Measurements from ENCODE around the gene EIF4E1B. TPM values are rescaled to one million over a fixed set of nuclear protein-coding genes. Genes with fewer than 3 reads are reported as not detected.
A peak's percentile ranks its signal among the peaks of the same experiment; 100 is the strongest.
"Not testable (repeated sequence)": the region's sequence is repeated elsewhere in the genome, so short reads cannot be mapped to it uniquely, and the experiment has no call there.

Gene EIF4E1B
- total and polyA plus RNA-seq, 3 experiments from 2014 or later, result not detected

DNA sequence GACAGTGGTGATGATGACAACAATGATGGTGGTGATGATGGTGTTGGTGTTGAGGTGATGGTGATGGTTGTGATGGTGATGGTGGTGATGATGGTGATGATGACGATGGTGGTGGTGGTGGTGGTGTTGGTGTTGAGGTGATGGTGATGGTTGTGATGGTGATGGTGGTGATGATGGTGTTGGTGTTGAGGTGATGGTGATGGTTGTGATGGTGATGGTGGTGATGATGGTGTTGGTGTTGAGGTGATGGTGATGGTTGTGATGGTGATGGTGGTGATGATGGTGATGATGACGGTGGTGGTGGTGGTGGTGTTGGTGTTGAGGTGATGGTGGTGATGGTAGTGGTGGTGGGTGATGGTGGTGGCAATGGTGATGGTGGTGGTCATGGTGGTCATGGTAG, 38.8 kb upstream of the EIF4E1B start:
- H3K36me3 ChIP-seq (ENCODE audit: insufficient read depth, low read length); DNase-seq; H3K27me3 Mint-ChIP-seq; H3K27me3 ChIP-seq (ENCODE audit: insufficient read depth, low read length, poor library complexity, severe bottlenecking); H3K4me1 Mint-ChIP-seq; H3K27ac ChIP-seq (ENCODE audit: low read depth, low read length); CTCF ChIA-PET; H3K27ac Mint-ChIP-seq; H3K9me3 ChIP-seq (ENCODE audit: low read length); H3K4me3 Mint-ChIP-seq; H3K36me3 Mint-ChIP-seq; H3K4me1 ChIP-seq (ENCODE audit: insufficient read depth, low read length); H3K4me3 ChIP-seq (ENCODE audit: low read length); H3K9me3 Mint-ChIP-seq; POLR2A ChIA-PET: not testable (repeated sequence)

GRCh38 chr5:176592573-176592972, 37.9 kb upstream of the EIF4E1B start:
- no peak overlapping the region for H3K27ac ChIP-seq (ENCODE audit: low read depth, low read length)
- Mint-ChIP-seq H3K4me1 (peaks cover 3 to 9% (median 6%) of the 10 kb centered on the region in 3 donors), H3K9me3 (no peaks in the 10 kb centered on the region), H3K27ac (no peak overlapping the region), H3K36me3 (no peaks in the 10 kb centered on the region), H3K27me3 (peaks cover 2 to 4% of the 10 kb centered on the region in 2 donors), H3K4me3 (no peak overlapping the region)
- H3K27me3 ChIP-seq (ENCODE audit: insufficient read depth, low read length, poor library complexity, severe bottlenecking), result no peaks in the 10 kb centered on the region
- H3K9me3 ChIP-seq (ENCODE audit: low read length), result no peaks in the 10 kb centered on the region
- H3K4me3 ChIP-seq (ENCODE audit: low read length), result no peak overlapping the region
- CTCF ChIA-PET, result no interaction called here
- H3K36me3 ChIP-seq (ENCODE audit: insufficient read depth, low read length), result no peaks in the 10 kb centered on the region
- POLR2A ChIA-PET, result no interaction called here
- DNase-seq, result no peak
- H3K4me1 ChIP-seq (ENCODE audit: insufficient read depth, low read length), result peaks cover 6% of the 10 kb centered on the region

- peaks cover 6% of the 10 kb centered on the region for H3K4me1 ChIP-seq (ENCODE audit: insufficient read depth, low read length)
- ChIA-PET POLR2A (no interaction called here), CTCF (no interaction called here)
- no peak overlapping the region for H3K4me3 ChIP-seq (ENCODE audit: low read length)
- H3K9me3 ChIP-seq (ENCODE audit: low read length), result no peaks in the 10 kb centered on the region
- no peak overlapping the region for H3K27ac Mint-ChIP-seq
- no peaks in the 10 kb centered on the region for H3K27me3 ChIP-seq (ENCODE audit: insufficient read depth, low read length, poor library complexity, severe bottlenecking)
- H3K27ac ChIP-seq (ENCODE audit: low read depth, low read length), result no peak overlapping the region
- H3K4me1 Mint-ChIP-seq, result peaks cover 3 to 9% (median 6%) of the 10 kb centered on the region in 3 donors
- H3K36me3 Mint-ChIP-seq, result no peaks in the 10 kb centered on the region
- peaks cover 2 to 4% of the 10 kb centered on the region in 2 donors for H3K27me3 Mint-ChIP-seq
- no peak for DNase-seq
- no peak overlapping the region for H3K4me3 Mint-ChIP-seq
- no peaks in the 10 kb centered on the region for H3K36me3 ChIP-seq (ENCODE audit: insufficient read depth, low read length)
- no peaks in the 10 kb centered on the region for H3K9me3 Mint-ChIP-seq
These were observed 37.1 kb upstream of the EIF4E1B start for GRCh38 chr5:176593273-176593869.

- no peaks in the 10 kb centered on the region for H3K36me3 Mint-ChIP-seq
- H3K9me3 ChIP-seq (ENCODE audit: low read length), result no peaks in the 10 kb centered on the region
- no peaks in the 10 kb centered on the region for H3K27me3 ChIP-seq (ENCODE audit: insufficient read depth, low read length, poor library complexity, severe bottlenecking)
- peak overlapping the region in 3 of 7 donors; percentile 5 to 56 (median 34) for H3K4me3 Mint-ChIP-seq
- H3K4me3 ChIP-seq (ENCODE audit: low read length), result no peak overlapping the region
- H3K27ac ChIP-seq (ENCODE audit: low read depth, low read length), result no peak overlapping the region
- H3K27ac Mint-ChIP-seq, result peak overlapping the region in 1 of 8 donors; percentile 36
- peaks cover 2 to 4% of the 10 kb centered on the region in 2 donors for H3K27me3 Mint-ChIP-seq
- peaks cover 6% of the 10 kb centered on the region for H3K4me1 ChIP-seq (ENCODE audit: insufficient read depth, low read length)
- peaks cover 3 to 9% (median 6%) of the 10 kb centered on the region in 3 donors for H3K4me1 Mint-ChIP-seq
- no peaks in the 10 kb centered on the region for H3K9me3 Mint-ChIP-seq
- H3K36me3 ChIP-seq (ENCODE audit: insufficient read depth, low read length), result no peaks in the 10 kb centered on the region
- CTCF ChIA-PET, result interaction anchor here (0.8 kb wide), 1 partner anchor 864 kb away, joined by 3 read pairs; no protein-coding TSS in a partner anchor
- POLR2A ChIA-PET, result no interaction called here
- no peak for DNase-seq
These were observed 35.9 kb upstream of the EIF4E1B start for GRCh38 chr5:176594554-176594953.

GRCh38 chr5:176595386-176595943, 35.0 kb upstream of the EIF4E1B start:
- Histone ChIP-seq H3K4me3 (ENCODE audit: low read length) (no peak overlapping the region), H3K27ac (ENCODE audit: low read depth, low read length) (no peak overlapping the region), H3K27me3 (ENCODE audit: insufficient read depth, low read length, poor library complexity, severe bottlenecking) (no peaks in the 10 kb centered on the region), H3K36me3 (ENCODE audit: insufficient read depth, low read length) (no peaks in the 10 kb centered on the region), H3K4me1 (ENCODE audit: insufficient read depth, low read length) (peaks cover 6% of the 10 kb centered on the region), H3K9me3 (ENCODE audit: low read length) (no peaks in the 10 kb centered on the region)
- Mint-ChIP-seq H3K27ac (peak overlapping the region in 1 of 8 donors; percentile 10), H3K9me3 (no peaks in the 10 kb centered on the region), H3K27me3 (peaks cover 2 to 4% of the 10 kb centered on the region in 2 donors), H3K4me3 (peak overlapping the region in 5 of 7 donors; percentile 26 to 74 (median 32)), H3K4me1 (peaks cover 3 to 9% (median 6%) of the 10 kb centered on the region in 3 donors), H3K36me3 (no peaks in the 10 kb centered on the region)
- ChIA-PET CTCF (interaction anchor here (1.0 to 2.7 kb wide), 9 partner anchors 8 to 233 kb away, joined by 3 to 24 read pairs (median 3); partner anchors contain the start of gene CLTB), POLR2A (no interaction called here)
- DNase-seq, result no peak

DNA sequence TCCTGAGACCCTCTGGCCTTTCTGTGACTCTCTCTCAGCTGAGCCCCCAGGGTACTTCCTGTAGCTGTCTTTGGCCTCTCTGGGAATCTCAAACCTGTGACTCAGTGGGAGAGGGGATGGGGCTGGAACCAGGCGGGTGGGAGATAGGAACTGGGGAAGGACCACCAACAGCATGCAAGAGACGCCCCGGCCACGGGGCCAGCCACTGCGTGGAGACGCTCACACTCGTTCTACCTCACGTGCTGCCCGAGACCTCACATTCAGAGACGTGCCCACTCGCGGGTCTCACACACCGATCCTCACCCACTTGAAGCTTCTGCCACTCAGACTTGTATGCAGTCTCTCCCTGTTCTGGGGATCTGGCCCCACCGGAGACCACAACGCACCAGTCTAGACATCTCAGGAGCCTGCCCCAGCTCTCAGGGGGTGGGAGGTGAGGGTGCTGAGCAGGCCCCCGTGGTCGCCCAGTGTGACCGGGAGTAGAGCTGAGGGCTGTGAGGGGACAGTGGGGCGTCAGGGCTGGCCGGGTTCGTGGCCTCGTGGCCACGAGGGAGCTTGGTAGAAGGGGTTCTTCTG, 34.3 kb upstream of the EIF4E1B start:
- Histone ChIP-seq H3K36me3 (ENCODE audit: insufficient read depth, low read length) (no peaks in the 10 kb centered on the region), H3K27me3 (ENCODE audit: insufficient read depth, low read length, poor library complexity, severe bottlenecking) (no peaks in the 10 kb centered on the region), H3K4me3 (ENCODE audit: low read length) (peak overlapping the region; percentile 37), H3K9me3 (ENCODE audit: low read length) (no peaks in the 10 kb centered on the region), H3K4me1 (ENCODE audit: insufficient read depth, low read length) (peaks cover 6% of the 10 kb centered on the region), H3K27ac (ENCODE audit: low read depth, low read length) (no peak overlapping the region)
- no peak for DNase-seq
- Mint-ChIP-seq H3K27me3 (peaks cover 2 to 4% of the 10 kb centered on the region in 2 donors), H3K9me3 (no peaks in the 10 kb centered on the region), H3K4me1 (peaks cover 3 to 9% (median 6%) of the 10 kb centered on the region in 3 donors), H3K4me3 (peak overlapping the region; percentile 64 to 84 (median 78)), H3K27ac (peak overlapping the region in 3 of 8 donors; percentile 24 to 70 (median 35)), H3K36me3 (no peaks in the 10 kb centered on the region)
- ChIA-PET CTCF (interaction anchor here (0.9 to 2.7 kb wide), 14 partner anchors 9 to 234 kb away, joined by 3 to 24 read pairs (median 3); partner anchors contain the start of gene CLTB), POLR2A (interaction anchor here (1.8 kb wide), 1 partner anchor 180 kb away, joined by 7 read pairs; the partner anchor contains the start of gene CLTB)

DNA sequence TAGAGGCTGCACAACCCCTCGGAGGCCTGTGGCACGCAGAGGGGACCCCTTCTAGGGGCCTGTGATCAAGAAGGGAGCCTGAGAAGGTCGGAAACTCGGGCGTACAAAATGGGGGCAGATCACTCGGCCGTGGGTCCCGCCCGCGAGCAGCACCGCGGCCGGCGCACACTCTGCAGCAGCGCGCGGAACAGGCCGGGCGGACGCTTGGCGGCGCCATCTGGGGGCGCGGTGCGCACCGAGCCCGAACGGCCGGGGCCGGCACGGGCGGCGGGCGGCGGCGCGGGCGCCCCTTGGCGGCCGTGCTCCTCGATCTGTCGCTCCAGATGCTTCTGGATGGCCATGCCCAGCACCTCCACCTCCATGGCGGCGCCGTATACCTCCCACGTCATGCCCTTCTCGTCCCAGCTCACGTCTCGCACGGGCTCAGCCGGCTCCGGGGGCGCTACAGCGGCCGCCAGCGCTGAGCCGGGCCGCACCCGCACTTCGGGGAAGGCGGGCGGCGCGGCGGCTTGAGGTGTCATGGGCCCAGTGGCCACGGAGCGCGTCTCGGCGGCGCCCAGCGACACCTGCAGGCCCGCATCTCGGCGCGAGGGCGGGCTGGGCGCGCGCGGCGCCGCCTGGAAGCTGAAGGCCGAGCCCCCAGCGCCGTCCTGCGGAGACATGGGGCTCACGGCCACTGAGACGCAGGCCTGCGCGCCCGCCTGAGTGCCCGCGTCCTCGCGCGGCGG, 33.6 kb upstream of the EIF4E1B start:
- ChIA-PET CTCF (interaction anchor here (0.8 to 2.7 kb wide), 15 partner anchors 10 to 235 kb away, joined by 3 to 24 read pairs (median 3); partner anchors contain the start of gene CLTB), POLR2A (interaction anchor here (0.5 to 1.8 kb wide), 2 partner anchors 181 to 245 kb away, joined by 7 to 10 read pairs; partner anchors contain the start of gene CLTB)
- Histone ChIP-seq H3K4me1 (ENCODE audit: insufficient read depth, low read length) (peaks cover 6% of the 10 kb centered on the region), H3K27ac (ENCODE audit: low read depth, low read length) (no peak overlapping the region), H3K4me3 (ENCODE audit: low read length) (peak overlapping the region; percentile 37), H3K36me3 (ENCODE audit: insufficient read depth, low read length) (no peaks in the 10 kb centered on the region), H3K9me3 (ENCODE audit: low read length) (no peaks in the 10 kb centered on the region), H3K27me3 (ENCODE audit: insufficient read depth, low read length, poor library complexity, severe bottlenecking) (no peaks in the 10 kb centered on the region)
- peaks cover 3 to 9% (median 6%) of the 10 kb centered on the region in 3 donors for H3K4me1 Mint-ChIP-seq
- peak overlapping the region in 2 of 8 donors; percentile 52 to 70 for H3K27ac Mint-ChIP-seq
- no peaks in the 10 kb centered on the region for H3K9me3 Mint-ChIP-seq
- peaks cover 2 to 4% of the 10 kb centered on the region in 2 donors for H3K27me3 Mint-ChIP-seq
- peak overlapping the region; percentile 64 to 84 (median 78) for H3K4me3 Mint-ChIP-seq
- peak; percentile 44 to 76 (median 70) for DNase-seq
- no peaks in the 10 kb centered on the region for H3K36me3 Mint-ChIP-seq

All from CD8-positive, alpha-beta memory T cell (primary cell).